NCI-H524 treated with DMSO at 0.1 percent for 48 hours (cell line): ENCODE results near the gene COPS2.
A peak's percentile ranks its signal among the peaks of the same experiment; 100 is the strongest.

Experiments
- DNase-seq: peaks from one replicate; lab custom pipeline; 2025; lab: John Stamatoyannopoulos, UW

COPS2 gene

GRCh38 chr15:49155834-49156627 is 632 bp upstream of the COPS2 start:
- no peak for DNase-seq

GRCh38 chr15:49154799-49155109 is 645 bp downstream of the COPS2 start:
- no peak for DNase-seq

- DNase-seq, result no peak
Measured at GRCh38 chr15:49154359-49154758, 1.0 kb downstream of the COPS2 start.

- no peak for DNase-seq
Measured at GRCh38 chr15:49152552-49153312, 2.7 kb downstream of the COPS2 start.

- no peak for DNase-seq
Measured at GRCh38 chr15:49151831-49152230, 3.6 kb downstream of the COPS2 start.

- no peak for DNase-seq
Measured at GRCh38 chr15:49148727-49149126, 6.7 kb downstream of the COPS2 start.

- no peak for DNase-seq
Measured at GRCh38 chr15:49148298-49148697, 7.1 kb downstream of the COPS2 start.

GRCh38 chr15:49145651-49146609 is 9.5 kb downstream of the COPS2 start:
- no peak for DNase-seq

- no peak for DNase-seq
Measured at GRCh38 chr15:49137861-49138260, 17.5 kb downstream of the COPS2 start.

- no peak for DNase-seq
Measured at GRCh38 chr15:49135911-49136310, 19.5 kb downstream of the COPS2 start.

- no peak for DNase-seq
Measured at GRCh38 chr15:49135342-49135857, 20.0 kb downstream of the COPS2 start.

GRCh38 chr15:49134683-49135341 is 20.6 kb downstream of the COPS2 start:
- no peak for DNase-seq

- DNase-seq, result peak; percentile 24
Measured at GRCh38 chr15:49131403-49131802, 24.0 kb downstream of the COPS2 start.

- no peak for DNase-seq
Measured at GRCh38 chr15:49124371-49124770, 31.0 kb downstream of the COPS2 start.

- no peak for DNase-seq
Measured at GRCh38 chr15:49122541-49123062, 32.8 kb downstream of the COPS2 start.

GRCh38 chr15:49121901-49122300 is 33.5 kb downstream of the COPS2 start:
- DNase-seq, result no peak

- DNase-seq, result no peak
Measured at GRCh38 chr15:49120832-49121231, 34.6 kb downstream of the COPS2 start.

GRCh38 chr15:49116108-49116857 is 39.1 kb downstream of the COPS2 start:
- no peak for DNase-seq

GRCh38 chr15:49115062-49115461 is 40.3 kb downstream of the COPS2 start:
- no peak for DNase-seq

GRCh38 chr15:49110158-49110944 is 45.0 kb downstream of the COPS2 start:
- no peak for DNase-seq
